Kidney epithelial cell (primary cell): Measurements from ENCODE around the gene DZIP1. TPM values are rescaled to one million over a fixed set of nuclear protein-coding genes. Genes with fewer than 3 reads are reported as not detected.

ENCODE experiments used
- DNase-seq: peaks from one replicate; pipeline ENCODE4 v3.0.0-alpha.2; 2010; ENCODE audit warnings: low read depth
- H3K27me3 ChIP-seq: 2 replicates; pipeline ENCODE4 v1.6.0; 2011; ENCODE audit warnings: low read length; ENCODE audit not compliant: control insufficient read depth, insufficient read depth
- H3K36me3 ChIP-seq: 2 replicates; pipeline ENCODE4 v1.5.1; 2011; ENCODE audit warnings: low read length; ENCODE audit not compliant: control insufficient read depth, insufficient read depth
- H3K4me3 ChIP-seq: 2 replicates; pipeline ENCODE4 v1.5.1; 2011; ENCODE audit warnings: low read depth, mild to moderate bottlenecking, control low read depth, low read length
- CTCF ChIP-seq: IDR thresholded peaks from 2 replicates; pipeline ENCODE4 v1.5.1; 2011; ENCODE audit warnings: mild to moderate bottlenecking, moderate library complexity, low read length, control low read depth, inconsistent platforms; ENCODE audit not compliant: insufficient read depth, poor library complexity, severe bottlenecking
- total RNA-seq: library from RNA; depleted of rRNA; stranded (reverse); fragments of >200 nt; gene quantifications from 2 replicates; pipeline ENCODE4 v1.2.3, GENCODE V29; 2015

DZIP1 gene
- total RNA-seq, 1 donor from 2014 or later, result 29.0 TPM

GRCh38 chr13:95660981-95661581 lies 16.6 kb upstream of the DZIP1 start:
- Histone ChIP-seq H3K27me3 (no peaks in the 10 kb centered on the region), H3K36me3 (no peaks in the 10 kb centered on the region), H3K4me3 (no peak overlapping the region)
- no peak for DNase-seq
- TF ChIP-seq CTCF, result peak; percentile 45

- Histone ChIP-seq H3K27me3 (no peaks in the 10 kb centered on the region), H3K36me3 (no peaks in the 10 kb centered on the region), H3K4me3 (no peak overlapping the region)
- DNase-seq, result no peak
- no peak for TF ChIP-seq CTCF
Measured at GRCh38 chr13:95659500-95659899, 15.0 kb upstream of the DZIP1 start.

GRCh38 chr13:95656386-95657015 lies 12.0 kb upstream of the DZIP1 start:
- Histone ChIP-seq H3K27me3 (no peaks in the 10 kb centered on the region), H3K36me3 (no peaks in the 10 kb centered on the region), H3K4me3 (no peak overlapping the region)
- TF ChIP-seq CTCF, result no peak
- no peak for DNase-seq

- no peaks in the 10 kb centered on the region for H3K36me3 ChIP-seq
- H3K27me3 ChIP-seq, result no peaks in the 10 kb centered on the region
- no peak for DNase-seq
- TF ChIP-seq CTCF, result no peak
- no peak overlapping the region for H3K4me3 ChIP-seq
Measured at GRCh38 chr13:95652821-95653220, 8.3 kb upstream of the DZIP1 start.

- Histone ChIP-seq H3K36me3 (no peaks in the 10 kb centered on the region), H3K4me3 (no peak overlapping the region), H3K27me3 (no peaks in the 10 kb centered on the region)
- no peak for TF ChIP-seq CTCF
- DNase-seq, result no peak
Measured at GRCh38 chr13:95652244-95652764, 7.8 kb upstream of the DZIP1 start.

- TF ChIP-seq CTCF, result no peak
Measured at GRCh38 chr13:95650696-95651095, 6.2 kb upstream of the DZIP1 start.

More at GRCh38 chr13:95650696-95651095, 6.2 kb upstream of the DZIP1 start:
- DNase-seq, result no peak
- no peaks in the 10 kb centered on the region for H3K36me3 ChIP-seq
- H3K27me3 ChIP-seq, result no peaks in the 10 kb centered on the region
- no peak overlapping the region for H3K4me3 ChIP-seq
